CD4-positive, alpha-beta T cell treated with Interleukin-6 at 100 ng/mL for 8 hours (primary cell): Measurements from ENCODE around the gene IFNA5.

ENCODE experiments used
- DNase-seq: peaks from one replicate; pipeline ENCODE4 v3.0.0-alpha.2; 2020; ENCODE audit warnings: mixed read lengths, low spot score

IFNA5 gene

GRCh38 chr9:21305213-21305612 is at the start of gene IFNA5:
IFNA5 (minus strand) TSS chr9:21305313; CDS start chr9:21305256, 57 bp downstream.
- no peak for DNase-seq

GRCh38 chr9:21350787-21351186 is 45.7 kb upstream of the IFNA5 start, which contains the start of gene IFNA6:
IFNA6 (minus strand) TSS chr9:21350887; CDS start chr9:21350887, 0 bp downstream.
- DNase-seq = no peak

- DNase-seq = no peak
Measured at GRCh38 chr9:21348430-21348970, 43.4 kb upstream of the IFNA5 start.

DNA sequence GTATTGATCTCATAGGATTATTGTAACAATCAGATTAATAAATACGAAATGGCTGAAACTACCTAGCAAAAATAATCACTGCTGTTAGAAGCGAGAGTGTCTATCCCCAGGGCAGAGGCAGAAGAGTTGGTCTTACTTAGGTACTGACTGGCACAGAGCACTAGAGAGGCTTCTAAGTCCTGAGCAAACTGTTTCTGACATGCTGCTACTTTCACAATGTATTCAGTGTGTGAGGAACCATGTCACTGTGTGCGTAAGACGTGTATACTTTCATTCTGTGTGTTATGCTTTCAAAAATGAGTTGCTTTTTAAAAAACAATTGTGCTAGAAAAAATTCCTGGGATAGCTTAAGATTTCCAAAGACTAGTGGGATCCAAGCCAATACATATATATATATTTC is 35.6 kb upstream of the IFNA5 start:
- DNase-seq = no peak

- DNase-seq = no peak
Measured at GRCh38 chr9:21336457-21336856, 31.3 kb upstream of the IFNA5 start.

- peak; percentile 88 for DNase-seq
Measured at GRCh38 chr9:21334701-21335632, 29.9 kb upstream of the IFNA5 start, which contains the start of gene KLHL9. KLHL9 (minus strand) TSS chr9:21335404; CDS start chr9:21334859, 545 bp downstream.

DNA sequence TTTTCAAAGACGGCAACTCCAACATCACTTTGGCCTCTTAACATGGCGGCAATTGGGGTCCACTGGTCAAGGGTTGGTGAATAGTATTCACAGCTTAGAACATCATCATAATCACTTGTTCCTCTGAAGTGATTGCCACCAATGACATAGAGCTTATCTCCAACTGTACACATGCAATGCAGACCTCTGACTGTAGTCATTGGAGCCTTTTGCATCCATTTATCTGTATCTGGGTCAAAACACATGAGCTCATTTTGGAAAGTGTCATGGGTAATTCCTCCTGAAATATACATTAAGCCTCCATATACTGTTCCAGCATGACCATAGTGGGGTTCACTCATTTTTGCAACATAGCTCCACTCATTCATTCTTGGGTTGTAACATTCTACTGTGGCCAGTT is 28.1 kb upstream of the IFNA5 start:
- DNase-seq = no peak

GRCh38 chr9:21331676-21332402 is 26.7 kb upstream of the IFNA5 start:
- no peak for DNase-seq

DNA sequence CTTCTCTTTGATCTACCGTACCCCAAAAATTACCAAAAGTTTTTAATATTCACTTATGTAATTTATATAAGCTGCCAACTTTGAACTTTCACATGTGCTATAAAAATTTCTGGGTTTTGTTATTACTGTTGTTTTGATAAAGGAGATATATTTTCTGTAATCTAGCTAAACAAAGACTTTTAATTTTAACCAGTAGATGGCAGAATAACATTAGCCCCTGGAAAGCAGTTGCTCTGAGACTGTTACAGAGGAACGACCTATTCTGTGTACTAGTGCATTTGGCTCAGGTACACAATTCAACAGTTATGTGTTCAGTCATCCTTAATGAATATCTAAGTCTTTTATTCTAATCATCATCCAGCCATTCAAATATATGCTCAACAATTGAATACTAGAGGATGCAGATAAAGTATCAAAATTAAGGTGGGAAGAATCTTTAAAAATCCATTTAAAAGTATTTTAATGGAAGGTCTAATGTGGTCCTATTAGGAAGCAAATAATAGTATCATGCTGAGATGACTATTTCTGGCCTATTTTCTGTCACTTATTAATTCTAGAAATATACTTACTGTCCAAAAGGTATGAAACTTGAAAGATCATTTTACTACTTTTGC is 21.5 kb upstream of the IFNA5 start:
- peak; percentile 60 for DNase-seq

GRCh38 chr9:21324047-21324446 is 18.9 kb upstream of the IFNA5 start:
- DNase-seq = no peak

DNA sequence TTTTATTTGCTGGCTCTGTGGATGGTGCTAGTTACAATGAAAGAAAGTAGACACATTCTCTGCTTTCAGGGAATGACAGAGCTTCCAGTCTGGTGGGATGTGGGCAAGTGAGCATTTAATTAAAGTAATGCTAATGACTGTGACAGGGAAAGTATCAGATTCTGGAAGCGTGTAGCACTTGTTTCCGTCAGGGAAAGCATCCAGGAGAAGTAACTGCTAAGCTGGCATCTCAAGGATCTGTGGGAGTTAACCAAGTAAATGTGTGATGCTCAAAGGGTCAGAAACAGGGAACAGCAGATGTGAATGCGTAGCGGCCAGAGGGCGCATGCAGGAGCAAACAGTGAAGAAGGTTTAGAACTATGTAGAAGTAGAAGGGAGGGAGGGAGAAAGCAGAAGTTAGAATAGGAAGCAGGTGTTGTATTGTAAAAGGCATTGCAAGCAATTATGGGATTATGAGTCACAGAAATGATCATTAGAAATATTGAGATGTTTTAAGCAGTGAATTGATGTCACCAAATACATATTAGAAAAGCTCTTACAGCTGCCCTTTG is 17.9 kb upstream of the IFNA5 start:
- no peak for DNase-seq

- no peak for DNase-seq
Measured at GRCh38 chr9:21320465-21320864, 15.4 kb upstream of the IFNA5 start.

DNA sequence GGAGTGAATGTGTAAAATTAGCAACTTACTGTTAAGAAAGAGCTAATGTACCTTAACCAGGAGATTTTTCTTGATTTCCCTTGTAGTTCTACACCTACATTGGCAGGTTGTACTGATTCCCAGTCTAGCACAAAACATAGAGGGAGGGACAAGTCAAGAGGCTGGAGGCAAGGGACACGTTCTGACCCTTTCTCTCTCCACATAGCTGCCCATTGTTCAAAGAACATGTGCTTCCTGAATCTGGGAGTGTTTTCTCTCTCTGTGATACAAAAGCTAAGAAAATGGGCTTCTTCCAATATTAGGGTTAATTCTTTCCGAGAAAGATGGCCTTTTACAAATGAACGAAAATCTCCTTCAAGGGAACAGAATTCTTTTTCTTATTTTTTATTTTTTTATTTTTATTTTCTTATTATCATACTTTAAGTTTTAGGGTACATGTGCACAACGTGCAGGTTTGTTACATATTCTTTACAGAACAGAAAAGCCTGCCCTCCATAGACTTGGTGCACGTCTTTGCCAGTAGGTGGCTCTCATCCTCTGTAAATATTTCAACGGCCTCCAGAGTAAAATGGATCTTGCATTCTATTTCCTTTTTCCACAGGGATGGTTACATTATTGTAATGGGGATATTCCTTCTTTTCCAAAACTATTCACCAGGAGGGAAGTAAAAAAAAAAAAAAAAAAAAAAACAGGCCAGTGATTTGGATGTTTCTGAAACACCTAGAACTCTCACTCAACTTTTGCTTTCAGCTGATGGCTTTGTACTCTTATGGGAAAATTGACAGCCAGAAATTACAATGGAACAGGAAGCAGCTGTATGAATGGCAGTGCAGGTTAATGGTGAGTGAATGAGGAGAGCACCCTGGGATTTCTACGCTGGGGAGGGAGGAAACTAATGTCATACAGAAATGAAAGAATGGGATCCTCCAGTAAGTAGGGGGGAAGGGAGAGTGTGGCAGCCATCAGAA is 13.1 kb upstream of the IFNA5 start:
- peak; percentile 28 for DNase-seq

DNA sequence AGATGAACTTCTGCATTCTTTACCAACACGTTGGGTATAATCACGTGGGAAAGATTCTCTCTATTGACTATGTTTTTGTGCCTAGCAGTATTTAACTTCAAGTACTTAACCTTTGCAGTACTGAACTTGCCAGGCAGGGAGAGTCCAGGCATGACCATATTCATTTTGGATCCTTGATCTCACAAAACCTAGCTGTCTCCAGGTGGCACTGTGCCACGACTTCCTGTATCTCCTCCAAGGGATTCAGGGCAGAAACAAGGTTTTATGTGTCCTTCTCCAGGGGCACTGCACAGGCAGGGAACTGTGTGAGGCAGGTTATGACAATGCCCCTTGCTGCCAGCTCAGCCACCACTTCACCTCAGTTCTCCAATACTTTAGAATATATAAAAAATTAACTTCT is 11.7 kb upstream of the IFNA5 start:
- no peak for DNase-seq

DNA sequence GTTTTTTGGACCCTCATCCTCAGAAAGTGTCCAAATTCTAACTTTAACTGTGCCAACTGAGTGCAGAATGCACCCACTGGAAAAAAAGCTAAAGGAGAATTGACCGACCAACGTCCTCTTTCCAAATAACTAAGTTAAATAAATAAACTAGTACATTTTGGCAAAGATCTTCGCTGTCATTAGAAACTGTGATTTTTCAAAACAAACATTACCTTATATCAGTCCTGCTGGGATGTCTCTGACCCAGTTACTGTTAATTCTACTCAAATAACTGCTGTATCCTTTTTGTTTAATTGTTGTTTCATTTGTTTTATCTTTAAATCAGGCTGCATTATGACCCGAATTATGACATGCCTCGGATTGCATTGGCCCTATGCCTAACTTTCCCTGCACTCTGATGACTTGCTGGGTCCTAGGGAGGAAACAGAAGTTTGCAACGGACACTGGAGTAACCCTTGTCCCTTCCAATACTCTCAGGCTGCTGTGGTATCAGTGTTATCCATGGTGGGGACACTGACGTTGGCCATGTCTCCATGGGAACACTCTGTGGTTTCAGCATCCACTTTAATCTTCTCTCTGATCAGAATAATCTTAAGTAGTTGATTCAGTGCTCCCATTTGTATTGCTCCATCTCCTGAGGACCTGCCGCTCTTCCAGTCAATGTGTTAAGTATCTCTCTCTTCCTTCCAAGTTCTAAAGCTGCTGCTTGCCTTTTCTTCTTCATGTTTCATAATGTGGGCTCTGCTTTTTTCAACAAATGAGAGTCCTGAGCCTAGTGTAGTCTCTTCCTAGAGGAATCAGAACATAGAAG is 11.1 kb upstream of the IFNA5 start:
- no peak for DNase-seq

DNA sequence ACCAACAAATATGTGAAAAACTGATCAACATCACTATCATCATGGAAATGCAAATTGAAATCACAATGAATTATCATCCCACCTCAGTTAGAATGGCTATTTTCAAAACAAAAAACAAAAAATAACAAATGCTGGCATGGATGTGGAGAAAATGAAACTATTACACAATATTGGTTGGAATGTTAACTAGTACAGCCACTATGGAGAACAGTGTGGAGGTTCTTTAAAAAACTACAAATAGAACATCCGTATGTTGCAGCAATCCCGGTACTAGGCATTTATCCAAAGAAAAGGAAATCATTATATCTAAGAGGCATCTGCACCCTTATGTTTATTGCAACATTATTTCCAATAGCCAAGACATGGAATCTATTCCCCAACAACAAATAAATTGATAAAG is 9.0 kb upstream of the IFNA5 start:
- no peak for DNase-seq

DNA sequence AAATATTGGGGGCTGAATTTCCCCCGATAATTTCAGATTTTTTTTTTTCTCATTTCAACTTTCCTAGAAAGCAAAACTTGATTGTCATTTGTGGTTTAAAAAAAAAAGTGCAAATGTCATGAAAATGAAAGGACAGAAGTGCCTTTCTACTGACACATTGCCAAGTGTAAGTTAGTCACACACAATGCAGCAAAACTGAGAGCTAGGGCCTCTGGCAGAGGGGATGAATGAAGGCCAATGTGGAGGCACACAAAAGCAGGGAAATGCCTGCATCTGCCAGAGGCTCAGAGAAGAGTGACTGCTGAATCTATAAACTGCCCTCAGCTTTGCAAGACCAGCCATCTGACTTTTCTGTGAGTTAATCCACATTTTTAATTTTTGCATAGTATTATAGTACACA is 6.8 kb upstream of the IFNA5 start:
- no peak for DNase-seq

- DNase-seq = no peak
Measured at GRCh38 chr9:21295992-21296391, 9.1 kb downstream of the IFNA5 start.

- no peak for DNase-seq
Measured at GRCh38 chr9:21294904-21295538, 10.1 kb downstream of the IFNA5 start.
